WTC11 (cell line): ENCODE measurements around the gene SNPH.

Source experiments
- CTCF ChIP-seq: fragments of 200-600 bp; IDR thresholded peaks from 2 replicates; pipeline ENCODE4 v1.8.0; 2022; ENCODE audit warnings: antibody characterized with exemption
- GTF2I ChIP-seq: fragments of 250-450 bp; sonication (Bioruptor Pico); conservative IDR thresholded peaks from 2 replicates; pipeline ENCODE4 v1.4.0; 2021; ENCODE audit warnings: mild to moderate bottlenecking
- NFYB ChIP-seq: sonication (generic); formaldehyde crosslinking; conservative IDR thresholded peaks from 2 replicates; pipeline ENCODE4 v1.8.0; 2022; ENCODE audit warnings: low read depth, missing genetic modification reagents

- no peak for TF ChIP-seq GTF2I (CRISPR knock-in tag)
- peak; percentile 38 for TF ChIP-seq CTCF
- TF ChIP-seq NFYB (CRISPR knock-in tag): no peak
Measured at GRCh38 chr20:1299522-1299921, 33.4 kb downstream of the SNPH start.
